A204.1 (cell line): ENCODE data around the gene TP73.

Experiments used
- FAIRE-seq: peaks from 2 replicates; lab custom pipeline; 2012; peaks lifted over from hg19 to GRCh38; lab: Jason Lieb, UNC

The TP73 gene

GRCh38 chr1:3729594-3730542 lies 77.6 kb downstream of the TP73 start:
- no peak for FAIRE-seq

GRCh38 chr1:3730543-3731247 lies 78.4 kb downstream of the TP73 start:
- no peak for FAIRE-seq

GRCh38 chr1:3731583-3732433 lies 79.5 kb downstream of the TP73 start:
- no peak for FAIRE-seq

GRCh38 chr1:3732434-3733093 lies 80.2 kb downstream of the TP73 start:
- FAIRE-seq, result no peak

- no peak for FAIRE-seq
These were observed 81.0 kb downstream of the TP73 start for GRCh38 chr1:3733094-3733882.

GRCh38 chr1:3733883-3734589 lies 81.7 kb downstream of the TP73 start:
- no peak for FAIRE-seq

- FAIRE-seq, result no peak
These were observed 82.3 kb downstream of the TP73 start for GRCh38 chr1:3734602-3735001.

- FAIRE-seq, result no peak
These were observed 82.8 kb downstream of the TP73 start for GRCh38 chr1:3735027-3735681.

GRCh38 chr1:3735688-3736087 lies 83.4 kb downstream of the TP73 start:
- no peak for FAIRE-seq

- no peak for FAIRE-seq
These were observed 83.8 kb downstream of the TP73 start for GRCh38 chr1:3736131-3736561.

GRCh38 chr1:3736708-3737107 lies 84.4 kb downstream of the TP73 start:
- no peak for FAIRE-seq

- no peak for FAIRE-seq
These were observed 86.6 kb downstream of the TP73 start for GRCh38 chr1:3738943-3739342.

GRCh38 chr1:3740042-3740441 lies 87.7 kb downstream of the TP73 start:
- no peak for FAIRE-seq

- FAIRE-seq, result no peak
These were observed 88.4 kb downstream of the TP73 start for GRCh38 chr1:3740752-3741151.

- no peak for FAIRE-seq
These were observed 89.5 kb downstream of the TP73 start for GRCh38 chr1:3741566-3742438.

GRCh38 chr1:3742439-3743298 lies 90.4 kb downstream of the TP73 start:
- no peak for FAIRE-seq

GRCh38 chr1:3743421-3743820 lies 91.1 kb downstream of the TP73 start:
- no peak for FAIRE-seq

GRCh38 chr1:3743826-3744225 lies 91.5 kb downstream of the TP73 start:
- no peak for FAIRE-seq
